Ishikawa (cell line): Measurements from ENCODE around the gene PPP1R11.
A peak's percentile ranks its signal among the peaks of the same experiment; 100 is the strongest.

Source experiments
- CEBPB ChIP-seq: IDR thresholded peaks from 2 replicates; pipeline ENCODE4 v1.6.1; 2012
- CREB1 ChIP-seq: IDR thresholded peaks from 2 replicates; pipeline ENCODE4 v1.6.1; 2012; ENCODE audit warnings: low read depth
- EGR1 ChIP-seq: IDR thresholded peaks from 2 replicates; pipeline ENCODE4 v1.6.1; 2012
- EP300 ChIP-seq: IDR thresholded peaks from 2 replicates; pipeline ENCODE4 v1.6.1; 2012; ENCODE audit warnings: borderline replicate concordance
- FOXM1 ChIP-seq: IDR thresholded peaks from 2 replicates; pipeline ENCODE4 v1.6.1; 2012; ENCODE audit warnings: low read depth, borderline replicate concordance
- NFIC ChIP-seq: IDR thresholded peaks from 2 replicates; pipeline ENCODE4 v1.6.1; 2012
- RAD21 ChIP-seq: IDR thresholded peaks from 2 replicates; pipeline ENCODE4 v1.6.1; 2012; ENCODE audit warnings: low read depth
- TAF1 ChIP-seq: IDR thresholded peaks from 2 replicates; pipeline ENCODE4 v1.6.1; 2012; ENCODE audit warnings: low read depth, mild to moderate bottlenecking
- TCF12 ChIP-seq: IDR thresholded peaks from 2 replicates; pipeline ENCODE4 v1.6.1; 2012; ENCODE audit warnings: low read depth
- TEAD4 ChIP-seq: IDR thresholded peaks from 2 replicates; pipeline ENCODE4 v1.6.1; 2012
- YY1 ChIP-seq: IDR thresholded peaks from 2 replicates; pipeline ENCODE4 v1.6.1; 2012; ENCODE audit warnings: low read depth
- ZBTB7A ChIP-seq: IDR thresholded peaks from 2 replicates; pipeline ENCODE4 v1.6.1; 2012; ENCODE audit warnings: low read depth
- TF ChIP-seq, protein P1 (sequence below): IDR thresholded peaks from 2 replicates; pipeline ENCODE4 v1.6.1; 2012
- TF ChIP-seq, protein P2 (sequence below): IDR thresholded peaks from 2 replicates; pipeline ENCODE4 v1.6.1; 2012
- TF ChIP-seq, protein P3 (sequence below): IDR thresholded peaks from 2 replicates; pipeline ENCODE4 v1.6.1; 2012; ENCODE audit warnings: low read depth, mild to moderate bottlenecking

Gene PPP1R11

DNA sequence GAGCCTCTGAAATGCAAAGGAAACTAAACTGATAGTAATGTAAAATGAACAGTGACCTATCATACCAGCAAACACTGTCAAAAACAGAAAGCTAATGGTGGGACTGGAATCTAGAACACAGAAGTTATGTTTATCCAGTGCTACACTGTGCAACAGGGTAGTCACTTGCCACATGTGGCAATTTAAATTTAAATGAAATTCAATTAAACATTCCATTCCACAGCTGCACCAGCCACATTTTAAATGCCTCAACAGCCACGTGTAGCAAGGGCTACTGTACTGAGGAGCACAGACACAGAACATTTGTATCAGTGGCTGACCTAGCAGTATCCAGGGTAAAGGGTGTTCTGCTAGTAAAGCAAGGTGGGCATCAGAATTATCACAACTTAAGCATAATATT lies 11.5 kb upstream of the PPP1R11 start:
- TF ChIP-seq, protein P1, sequence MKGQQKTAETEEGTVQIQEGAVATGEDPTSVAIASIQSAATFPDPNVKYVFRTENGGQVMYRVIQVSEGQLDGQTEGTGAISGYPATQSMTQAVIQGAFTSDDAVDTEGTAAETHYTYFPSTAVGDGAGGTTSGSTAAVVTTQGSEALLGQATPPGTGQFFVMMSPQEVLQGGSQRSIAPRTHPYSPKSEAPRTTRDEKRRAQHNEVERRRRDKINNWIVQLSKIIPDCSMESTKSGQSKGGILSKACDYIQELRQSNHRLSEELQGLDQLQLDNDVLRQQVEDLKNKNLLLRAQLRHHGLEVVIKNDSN, result no peak
- no peak for TF ChIP-seq NFIC
- no peak for TF ChIP-seq ZBTB7A

DNA sequence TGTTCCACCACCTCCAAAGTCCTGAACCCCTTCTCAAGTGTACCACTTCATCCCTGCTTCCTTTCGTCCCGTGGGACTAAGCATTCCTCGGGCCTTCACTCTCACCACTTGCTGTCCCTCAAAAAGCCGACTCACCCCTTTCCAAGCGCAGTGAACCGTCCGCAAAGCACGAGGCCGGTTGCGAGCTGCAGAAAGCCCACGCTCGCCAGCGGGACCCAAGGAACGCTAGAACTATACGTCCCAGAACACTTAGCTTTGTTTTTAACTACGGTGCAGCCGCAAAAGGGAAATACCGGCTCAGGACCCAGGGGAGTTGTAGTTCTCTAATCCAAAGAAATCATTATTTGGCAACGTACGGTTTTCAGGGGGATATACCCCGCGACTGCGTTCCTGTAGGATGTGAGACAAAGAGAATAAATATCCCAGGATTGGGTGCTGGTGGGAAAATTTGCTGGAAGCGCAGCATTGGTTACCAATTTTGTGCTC lies 6.3 kb upstream of the PPP1R11 start:
- no peak; the same call in 1 of the 2 replicates for TF ChIP-seq EGR1
- no peak for TF ChIP-seq CEBPB
- TF ChIP-seq, protein P2, sequence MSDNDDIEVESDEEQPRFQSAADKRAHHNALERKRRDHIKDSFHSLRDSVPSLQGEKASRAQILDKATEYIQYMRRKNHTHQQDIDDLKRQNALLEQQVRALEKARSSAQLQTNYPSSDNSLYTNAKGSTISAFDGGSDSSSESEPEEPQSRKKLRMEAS, result no peak; the same call in 1 of the 2 replicates

DNA sequence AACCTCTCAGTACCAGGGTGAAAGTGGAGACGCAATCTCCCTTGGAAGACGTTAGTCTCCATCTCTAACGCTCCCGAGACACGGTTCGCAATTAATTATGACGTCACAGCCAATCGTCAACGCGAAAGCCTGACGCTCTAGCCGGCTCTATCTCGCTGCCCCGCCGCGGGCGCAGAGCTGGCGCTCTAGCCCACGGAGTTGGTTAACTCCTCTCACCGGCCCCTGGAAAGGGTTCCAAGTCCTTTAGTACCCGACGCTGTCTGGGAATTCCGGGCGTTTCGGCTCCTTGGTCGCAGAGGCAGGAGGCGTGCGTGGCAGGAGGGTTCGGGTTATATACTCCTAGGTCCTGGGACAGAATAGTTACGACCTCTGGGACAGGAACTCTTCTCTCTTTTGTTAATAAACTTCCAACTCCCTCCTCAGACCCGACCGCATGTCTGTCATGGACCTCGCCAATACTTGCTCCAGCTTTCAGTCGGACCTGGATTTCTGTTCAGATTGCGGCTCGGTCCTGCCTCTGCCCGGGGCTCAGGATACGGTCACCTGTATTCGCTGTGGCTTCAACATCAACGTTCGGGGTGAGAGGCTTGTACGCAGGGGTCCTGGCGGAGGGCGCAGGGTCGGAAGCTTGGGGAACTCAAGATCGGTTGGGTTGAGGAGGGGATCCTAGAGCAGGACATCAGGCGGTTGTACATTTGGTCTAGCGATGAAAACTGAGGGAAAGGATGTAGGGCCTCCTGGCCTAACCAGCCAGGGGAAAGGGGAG lies 5.7 kb upstream of the PPP1R11 start, which contains the start of gene POLR1H:
POLR1H (plus strand) TSS at position 174 of the 766 bp plus-strand sequence; CDS start at position 434, 260 bp downstream.
- TF ChIP-seq EGR1 (no peak; the same call in 1 of the 2 replicates), NFIC (peak; percentile 28; the same call in 1 of the 2 replicates), CEBPB (no peak), ZBTB7A (no peak), FOXM1 (0 out of 2 replicates have a peak, but pooled peaks have one; percentile 22), RAD21 (no peak), TEAD4 (peak; percentile 30; the same call in 1 of the 2 replicates), EP300 (no peak), CREB1 (peak; percentile 94), TCF12 (no peak; the same call in none of the 2 replicates), TAF1 (peak; percentile 89), YY1 (peak; percentile 79; the same call in 1 of the 2 replicates)
- TF ChIP-seq, protein P3, sequence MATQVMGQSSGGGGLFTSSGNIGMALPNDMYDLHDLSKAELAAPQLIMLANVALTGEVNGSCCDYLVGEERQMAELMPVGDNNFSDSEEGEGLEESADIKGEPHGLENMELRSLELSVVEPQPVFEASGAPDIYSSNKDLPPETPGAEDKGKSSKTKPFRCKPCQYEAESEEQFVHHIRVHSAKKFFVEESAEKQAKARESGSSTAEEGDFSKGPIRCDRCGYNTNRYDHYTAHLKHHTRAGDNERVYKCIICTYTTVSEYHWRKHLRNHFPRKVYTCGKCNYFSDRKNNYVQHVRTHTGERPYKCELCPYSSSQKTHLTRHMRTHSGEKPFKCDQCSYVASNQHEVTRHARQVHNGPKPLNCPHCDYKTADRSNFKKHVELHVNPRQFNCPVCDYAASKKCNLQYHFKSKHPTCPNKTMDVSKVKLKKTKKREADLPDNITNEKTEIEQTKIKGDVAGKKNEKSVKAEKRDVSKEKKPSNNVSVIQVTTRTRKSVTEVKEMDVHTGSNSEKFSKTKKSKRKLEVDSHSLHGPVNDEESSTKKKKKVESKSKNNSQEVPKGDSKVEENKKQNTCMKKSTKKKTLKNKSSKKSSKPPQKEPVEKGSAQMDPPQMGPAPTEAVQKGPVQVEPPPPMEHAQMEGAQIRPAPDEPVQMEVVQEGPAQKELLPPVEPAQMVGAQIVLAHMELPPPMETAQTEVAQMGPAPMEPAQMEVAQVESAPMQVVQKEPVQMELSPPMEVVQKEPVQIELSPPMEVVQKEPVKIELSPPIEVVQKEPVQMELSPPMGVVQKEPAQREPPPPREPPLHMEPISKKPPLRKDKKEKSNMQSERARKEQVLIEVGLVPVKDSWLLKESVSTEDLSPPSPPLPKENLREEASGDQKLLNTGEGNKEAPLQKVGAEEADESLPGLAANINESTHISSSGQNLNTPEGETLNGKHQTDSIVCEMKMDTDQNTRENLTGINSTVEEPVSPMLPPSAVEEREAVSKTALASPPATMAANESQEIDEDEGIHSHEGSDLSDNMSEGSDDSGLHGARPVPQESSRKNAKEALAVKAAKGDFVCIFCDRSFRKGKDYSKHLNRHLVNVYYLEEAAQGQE, result no peak
- TF ChIP-seq, protein P1, result 0 out of 2 replicates have a peak, but pooled peaks have one; percentile 1
- TF ChIP-seq, protein P2, result no peak; the same call in 1 of the 2 replicates

DNA sequence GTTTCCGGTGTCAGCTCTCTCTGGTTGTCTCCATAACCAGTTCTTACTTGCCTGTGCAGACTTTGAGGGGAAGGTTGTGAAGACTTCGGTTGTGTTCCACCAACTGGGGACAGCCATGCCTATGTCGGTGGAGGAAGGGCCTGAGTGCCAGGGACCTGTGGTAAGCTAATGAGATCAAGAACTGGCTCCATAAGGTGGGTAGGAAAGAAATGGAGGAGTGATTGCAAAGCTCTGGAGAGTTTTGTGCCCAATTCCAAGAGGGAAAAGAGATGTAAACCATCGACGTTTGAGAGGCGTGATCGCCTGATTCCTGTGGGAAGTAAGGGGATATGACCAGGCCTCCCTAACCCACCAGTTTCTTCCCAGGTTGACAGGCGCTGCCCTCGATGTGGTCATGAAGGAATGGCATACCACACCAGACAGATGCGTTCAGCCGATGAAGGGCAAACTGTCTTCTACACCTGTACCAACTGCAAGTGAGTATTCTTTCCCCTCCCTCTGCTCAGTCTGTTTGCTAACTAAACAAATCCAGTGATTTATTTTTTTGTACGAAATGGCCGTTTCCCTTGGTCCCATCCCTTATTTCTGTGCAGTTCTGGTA lies 5.0 kb upstream of the PPP1R11 start:
- TF ChIP-seq CREB1 (no peak), EGR1 (no peak), NFIC (no peak), ZBTB7A (no peak), FOXM1 (no peak), EP300 (no peak), TCF12 (no peak), TAF1 (no peak), CEBPB (no peak), YY1 (no peak), TEAD4 (no peak), RAD21 (no peak)
- TF ChIP-seq, protein P2, result no peak
- TF ChIP-seq, protein P1, result no peak
- TF ChIP-seq, protein P3, result no peak
